SKM-1 treated with dmso at 0.1 percent for 144 hours (cell line): ENCODE data around the gene HIRIP3.
"Not testable (repeated sequence)": the region's sequence is repeated elsewhere in the genome, so short reads cannot be mapped to it uniquely, and the experiment has no call there.

Experiments used
- DNase-seq: peaks from one replicate; lab custom pipeline; 2025; ENCODE audit not compliant: unreplicated experiment; lab: John Stamatoyannopoulos, UW

The HIRIP3 gene

DNA sequence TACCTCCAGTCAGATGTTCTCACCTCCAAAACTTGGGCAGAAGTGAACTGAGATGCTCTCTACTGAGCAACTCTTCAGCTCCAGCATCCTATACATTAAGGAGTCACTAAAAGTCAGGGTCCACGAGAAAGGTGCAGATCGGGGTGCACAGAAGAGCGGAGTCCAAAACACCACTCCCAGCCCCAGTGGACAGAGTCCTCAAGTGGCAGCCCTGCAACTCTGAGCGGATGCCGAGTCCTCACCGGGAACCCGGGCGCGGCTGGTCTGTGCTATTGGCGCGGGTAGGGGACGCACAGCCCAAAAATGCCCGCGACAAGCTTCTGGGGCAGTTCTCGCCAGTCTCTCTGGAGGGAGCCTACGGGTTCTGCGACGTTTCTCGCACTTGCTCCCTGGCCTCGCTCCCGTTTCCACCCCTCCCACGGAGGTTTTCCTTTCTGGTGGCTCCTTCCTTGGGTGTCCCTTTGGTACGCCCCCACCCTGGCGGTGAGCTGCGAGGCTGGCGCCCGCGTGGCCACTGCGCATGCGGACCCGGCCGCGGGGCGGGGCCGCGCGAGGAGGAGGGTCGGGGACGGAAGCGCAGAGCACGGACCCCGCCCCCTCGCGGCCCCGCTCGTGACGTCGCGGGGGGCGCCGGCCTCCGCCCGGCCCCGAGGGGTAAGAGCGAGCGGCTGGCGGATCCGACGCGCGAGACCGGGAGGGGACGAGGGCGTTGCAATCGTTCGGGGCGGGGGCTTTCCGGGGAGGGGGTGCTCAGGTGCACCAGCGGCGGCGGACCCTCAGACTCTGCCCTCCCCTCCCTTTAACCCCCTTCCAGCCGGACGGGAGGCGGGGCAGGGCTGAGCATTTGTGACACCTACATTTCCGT, 33.7 kb downstream of the HIRIP3 start, which contains the start of gene TMEM219:
Gene TMEM219 (plus strand): TSS at position 601 of the 865 bp plus-strand sequence. CDS start 1,065 bp downstream, outside the sequence.
- peak; percentile 82 for DNase-seq

DNA sequence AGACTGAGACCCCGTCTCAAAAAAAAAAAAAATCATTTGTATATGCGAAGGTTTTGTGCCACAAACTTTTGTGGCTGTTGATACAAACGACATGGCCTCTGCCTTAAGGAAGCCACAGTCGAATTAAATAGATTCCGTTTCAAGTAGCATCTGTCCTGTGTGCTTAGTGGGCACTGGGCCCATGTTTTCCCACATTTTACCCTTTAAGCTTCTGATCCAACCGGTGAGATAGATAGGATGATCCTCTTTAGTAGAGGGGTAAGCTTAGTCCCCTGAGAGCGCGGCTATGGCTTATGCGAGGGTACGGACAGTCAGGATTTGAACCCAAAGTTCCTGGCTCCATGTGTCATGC, 34.3 kb downstream of the HIRIP3 start:
- DNase-seq, result no peak

DNA sequence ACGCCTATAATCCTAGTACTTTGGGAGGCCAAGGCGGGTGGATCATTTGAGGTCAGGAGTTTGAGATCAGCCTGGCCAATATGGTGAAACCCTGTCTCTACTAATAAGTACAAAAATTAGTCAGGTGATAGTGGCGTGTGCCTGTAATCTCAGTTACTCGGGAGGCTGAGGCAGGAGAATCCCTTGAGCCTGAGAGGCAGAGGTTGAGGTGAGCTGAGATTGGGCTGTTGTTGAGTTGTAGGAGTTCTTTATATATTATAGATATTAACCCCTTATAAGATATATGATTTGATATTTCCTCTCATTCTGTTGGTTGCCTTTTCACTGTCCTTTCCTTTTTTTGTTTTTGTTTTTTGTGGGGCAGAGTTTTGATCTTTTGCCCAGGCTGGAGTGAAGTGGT, 35.6 kb downstream of the HIRIP3 start:
- DNase-seq, result not testable (repeated sequence)

DNA sequence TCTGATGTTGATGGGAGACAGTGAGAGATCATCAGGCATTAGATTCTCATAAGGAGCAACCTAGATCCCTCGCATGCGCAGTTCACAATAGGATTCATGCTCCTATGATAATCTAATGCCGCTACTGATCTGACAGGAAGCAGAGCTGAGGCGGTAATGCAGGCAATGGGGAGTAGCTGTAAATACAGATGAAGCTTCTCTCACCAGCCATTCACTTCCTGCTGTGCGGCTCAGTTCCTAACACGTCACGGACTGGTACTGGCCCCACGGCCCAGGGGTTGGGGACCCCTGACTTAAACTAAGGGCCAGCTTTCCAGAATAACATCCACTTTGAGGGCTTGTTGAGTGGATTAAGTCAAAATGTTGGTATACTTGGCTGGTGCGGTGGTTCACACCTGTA, 36.1 kb downstream of the HIRIP3 start:
- no peak for DNase-seq

DNA sequence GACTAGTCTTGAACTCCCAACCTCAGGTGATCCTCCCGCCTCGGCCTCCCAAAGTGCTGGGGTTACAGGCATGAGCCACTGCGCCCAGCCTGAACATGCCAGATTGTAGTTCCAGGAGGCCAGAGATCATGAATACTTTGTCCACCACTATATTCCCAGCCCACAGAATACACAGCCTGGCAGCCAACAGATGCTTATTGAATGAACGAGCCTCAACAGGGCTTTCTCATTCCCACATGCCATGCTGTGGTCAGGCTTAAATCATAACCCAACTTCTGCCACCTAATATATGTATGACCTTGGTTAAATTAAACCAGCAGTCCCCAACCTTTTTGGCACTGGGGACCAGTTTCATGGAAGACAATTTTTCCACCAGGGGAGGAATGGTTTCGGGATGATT, 36.7 kb downstream of the HIRIP3 start:
- DNase-seq, result no peak

DNA sequence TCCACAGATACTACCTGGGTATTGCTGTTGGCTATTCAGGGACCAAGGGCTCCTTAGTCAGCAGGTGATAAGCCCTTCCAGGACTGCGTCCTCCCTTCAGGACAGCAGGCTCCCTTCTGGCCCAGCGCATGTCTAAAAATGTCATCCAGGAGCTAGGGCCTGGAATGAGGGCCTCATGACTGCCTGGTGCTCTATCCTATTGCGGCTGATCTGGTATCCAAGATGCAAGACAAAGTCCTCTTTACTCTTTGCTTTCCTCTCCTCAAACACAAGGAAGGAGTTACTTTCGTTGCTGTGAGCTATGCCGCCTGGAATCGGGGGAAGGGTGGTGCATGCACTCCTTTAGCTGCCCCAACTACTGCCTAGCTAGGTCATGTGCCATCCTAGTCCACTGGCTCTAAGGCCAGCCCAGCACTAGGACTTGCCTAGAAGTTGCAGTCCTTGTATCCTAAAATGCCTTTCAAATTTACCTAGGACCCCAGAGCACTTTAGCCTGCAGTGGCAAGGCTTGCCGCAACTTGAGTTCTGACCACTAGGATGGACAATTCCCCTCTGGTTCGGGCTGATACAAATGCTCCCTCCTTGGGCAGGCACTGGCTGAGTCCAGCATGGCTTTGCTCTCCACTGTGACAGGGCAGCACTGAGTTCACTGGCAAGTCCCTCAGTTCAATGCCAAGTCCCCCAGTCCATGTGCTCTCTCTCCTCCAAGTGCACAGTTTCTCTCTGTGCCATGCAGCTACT, 43.6 kb downstream of the HIRIP3 start:
- DNase-seq, result no peak

DNA sequence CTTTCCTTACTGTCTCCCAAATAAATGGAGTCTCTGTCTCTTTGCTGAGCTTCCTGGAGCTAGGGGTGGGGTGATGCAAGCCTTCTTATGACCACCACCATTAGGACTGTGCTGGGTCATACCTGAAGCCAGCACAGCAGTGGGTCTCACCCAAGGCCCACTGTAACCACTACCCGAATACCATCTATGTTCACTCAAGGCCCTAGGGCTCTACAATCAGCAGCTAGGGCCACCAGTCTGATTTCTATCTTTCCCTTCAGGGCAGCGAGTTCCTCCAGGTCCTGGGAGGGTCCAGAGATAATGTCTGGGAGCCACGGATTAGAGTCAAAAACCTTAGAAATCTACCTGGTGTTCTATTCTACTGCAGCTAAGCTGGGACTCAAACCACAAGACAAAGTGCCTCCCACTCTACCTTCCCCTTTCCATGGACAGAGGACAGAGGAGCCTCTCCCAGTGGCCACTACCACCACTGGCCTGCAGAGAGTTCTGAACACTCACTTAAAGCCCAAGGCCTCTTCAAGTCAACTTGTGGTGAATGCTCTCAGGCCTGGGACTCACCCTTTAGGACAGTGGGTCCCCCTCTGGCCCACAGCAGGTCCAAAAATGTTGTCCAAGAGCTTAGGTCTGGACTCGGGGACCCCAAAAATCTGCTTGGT, 44.5 kb downstream of the HIRIP3 start:
- no peak for DNase-seq

DNA sequence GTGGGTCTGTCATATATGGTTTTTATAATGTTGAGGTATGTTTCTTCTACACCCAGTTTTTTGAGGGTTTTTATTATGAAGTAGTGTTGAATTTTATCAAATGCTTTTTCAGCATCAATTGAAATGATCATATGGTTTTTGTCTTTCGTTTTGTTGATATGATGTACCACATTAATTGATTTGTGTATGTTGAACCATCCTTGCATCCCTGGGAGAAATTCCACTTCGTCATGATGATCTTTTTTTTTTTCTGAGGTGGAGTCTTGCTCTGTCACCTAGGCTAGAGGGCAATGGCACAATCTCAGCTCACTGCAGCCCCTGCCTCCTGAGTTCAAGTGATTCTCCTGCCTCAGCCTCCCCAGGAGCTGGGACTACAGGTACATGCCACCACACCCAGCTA, 47.5 kb downstream of the HIRIP3 start:
- DNase-seq, result no peak

DNA sequence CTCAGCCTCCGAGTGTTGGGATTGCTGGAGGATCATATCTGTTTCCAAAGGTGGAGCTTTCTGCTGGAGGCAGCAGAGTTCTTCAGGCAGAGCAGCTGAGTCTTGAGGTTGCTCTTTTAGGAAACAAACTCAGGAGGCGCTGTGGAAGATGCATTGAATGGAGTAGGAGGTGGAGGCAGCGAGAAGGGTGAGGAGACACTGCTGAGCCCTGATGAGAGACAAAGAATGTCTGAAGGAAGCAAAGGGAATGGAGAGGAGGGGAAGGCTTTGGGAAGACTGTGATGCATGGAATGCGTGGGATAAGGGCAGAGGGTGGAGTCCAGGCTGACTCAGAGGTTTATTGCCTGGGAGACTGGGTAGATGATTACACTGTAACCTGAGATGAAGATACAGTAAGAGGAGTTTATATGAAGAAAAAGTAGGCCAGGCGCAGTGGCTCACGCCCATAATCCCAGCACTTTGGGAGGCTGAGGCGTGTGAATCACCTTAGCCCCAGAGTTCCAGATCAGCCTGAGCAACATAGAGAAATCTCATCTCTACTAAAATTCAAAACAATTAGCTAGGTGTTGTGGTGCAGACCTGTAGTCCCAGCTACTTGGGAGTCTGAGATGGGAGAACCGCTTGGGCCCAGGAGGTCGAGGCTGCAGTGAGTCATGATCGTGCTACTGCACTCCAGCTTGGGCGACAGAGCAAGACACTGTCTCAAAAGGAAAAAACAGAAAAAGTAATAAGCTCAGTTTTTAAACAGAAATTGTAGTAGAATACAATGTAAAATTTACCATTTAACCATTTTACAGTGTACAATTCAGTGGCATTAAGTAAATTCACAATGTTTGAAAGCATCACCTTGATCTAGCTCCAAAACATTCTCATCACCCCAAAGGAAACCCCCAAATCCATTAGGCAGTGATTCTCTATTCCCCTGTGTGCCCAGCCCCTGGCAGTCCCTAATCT, 51.3 kb downstream of the HIRIP3 start:
- DNase-seq, result no peak
